Activated CD4-positive, alpha-beta T cell treated with anti-CD3 and anti-CD28 coated beads, Interleukin-2, Interleukin-4, amounts not matched to agents 100 ng/mL and 50 ng/mL, durations not matched to agents 16 hours and 8 hours (primary cell): ENCODE data around the gene ALPP.
"Not testable (repeated sequence)": the region's sequence is repeated elsewhere in the genome, so short reads cannot be mapped to it uniquely, and the experiment has no call there.

Experiments used
- DNase-seq: peaks from one replicate; pipeline ENCODE4 v3.0.0-alpha.2; 2020; ENCODE audit warnings: low spot score

The ALPP gene

DNA sequence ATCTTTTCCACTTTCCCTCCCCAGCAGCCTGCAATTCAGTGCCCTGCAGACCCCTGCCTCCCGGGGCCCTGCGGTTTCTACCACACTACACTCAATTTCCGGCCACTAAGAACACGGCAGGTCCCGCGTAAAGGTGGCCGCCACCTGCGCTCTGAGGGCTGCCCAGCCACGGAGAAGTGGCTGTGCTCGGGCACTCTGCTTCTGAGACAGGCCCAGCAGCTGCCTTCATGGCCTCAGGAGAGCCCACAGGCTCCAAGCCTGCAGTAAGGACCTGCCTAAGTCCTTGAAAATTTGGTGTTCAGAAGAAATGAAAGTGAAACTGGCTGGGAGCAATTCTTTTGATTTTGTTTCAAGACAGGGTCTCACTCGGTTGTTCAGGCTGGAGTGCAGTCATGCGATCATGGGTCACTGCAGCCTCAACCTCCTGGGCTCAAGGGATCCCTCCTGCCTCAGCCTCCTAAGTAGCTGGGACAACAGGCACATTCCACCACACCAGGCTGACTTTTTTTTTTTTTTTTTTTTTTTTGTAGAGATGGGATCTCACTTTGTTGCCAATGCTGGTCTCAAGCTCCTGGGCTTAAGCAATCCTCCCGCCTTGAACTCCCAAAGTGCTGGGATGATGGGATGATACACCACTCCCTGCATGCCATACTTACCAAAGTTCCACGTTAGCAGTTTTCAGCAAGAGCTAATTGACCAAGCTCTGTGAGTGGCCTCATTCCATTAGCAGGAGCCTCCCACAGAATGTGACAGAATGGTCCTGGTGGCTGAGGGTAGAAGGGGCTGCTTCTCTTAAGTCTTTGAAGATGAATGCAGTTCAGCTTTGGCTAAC, 14.6 kb upstream of the ALPP start:
- DNase-seq, result peak; percentile 38

DNA sequence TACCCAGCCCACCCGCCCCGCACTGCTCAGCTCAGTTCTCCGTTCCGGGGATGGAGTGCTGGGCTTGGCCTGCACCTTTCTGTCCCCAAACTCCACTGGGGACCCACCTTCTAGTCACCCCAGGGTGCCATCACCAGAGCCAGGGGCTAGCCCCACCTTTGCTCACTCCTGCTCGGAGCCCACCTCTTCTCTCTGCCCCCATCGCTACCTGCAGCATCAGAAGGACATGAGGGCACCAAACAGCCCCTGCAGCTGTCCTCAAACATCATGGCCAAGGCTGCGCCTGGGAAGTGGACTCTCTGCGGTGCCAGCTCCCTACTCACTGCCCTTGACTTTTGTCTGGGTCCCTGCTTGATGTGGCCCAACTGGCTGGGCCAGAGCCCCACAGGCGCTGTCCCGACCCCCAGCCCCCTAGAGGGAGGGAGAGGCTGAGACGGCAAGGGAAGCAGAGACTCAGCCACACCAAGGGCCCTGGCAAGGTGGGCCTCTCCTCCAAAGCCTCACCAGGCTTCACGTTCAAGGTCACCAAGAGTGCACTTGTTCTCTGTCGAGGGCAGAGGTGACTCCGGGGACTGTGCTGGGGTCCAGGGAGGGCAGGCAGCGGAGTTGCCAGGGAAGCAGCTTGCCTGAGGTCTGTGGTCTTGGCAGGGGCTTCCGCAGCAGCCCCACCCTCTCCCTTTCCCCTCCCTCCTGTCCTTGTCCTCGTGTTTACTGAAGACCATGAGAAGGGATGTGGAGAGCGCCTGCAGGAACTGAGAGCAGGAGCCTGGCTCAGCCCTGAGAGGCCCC, 13.6 kb upstream of the ALPP start:
- not testable (repeated sequence) for DNase-seq

DNA sequence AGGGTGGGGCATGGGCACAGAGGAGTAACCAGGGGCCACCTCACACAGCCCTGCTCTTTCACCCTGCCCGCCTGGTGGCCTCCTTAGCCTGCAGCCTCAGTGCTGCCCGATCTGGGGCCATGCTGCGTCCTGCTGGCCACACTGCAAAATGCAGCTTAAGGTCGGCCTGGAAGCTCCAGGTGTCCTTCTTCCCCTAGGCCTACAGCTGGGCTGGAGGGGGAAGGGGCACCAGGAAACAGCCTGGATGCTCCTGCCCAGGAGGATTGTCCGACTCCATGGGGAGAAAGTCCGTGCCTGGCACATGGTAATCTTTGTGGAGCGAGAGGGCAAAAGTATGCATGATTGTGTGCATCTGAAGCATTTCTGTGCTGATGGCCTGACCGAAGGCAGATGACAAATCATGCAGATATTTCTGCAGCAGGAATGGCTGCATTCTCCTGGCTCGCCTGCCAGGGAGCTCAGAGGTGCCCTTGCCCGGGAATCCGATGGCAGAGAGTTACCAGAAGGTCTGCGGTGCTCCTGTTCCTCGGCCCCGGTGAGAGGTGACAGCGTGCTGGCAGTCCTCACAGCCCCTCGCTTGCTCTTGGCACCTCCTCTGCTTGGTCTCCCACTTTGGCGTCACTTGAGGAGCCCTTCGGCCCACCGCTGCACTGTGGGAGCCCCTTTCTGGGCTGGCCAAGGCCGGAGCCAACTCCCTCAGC, 12.8 kb upstream of the ALPP start:
- peak; percentile 11 for DNase-seq

DNA sequence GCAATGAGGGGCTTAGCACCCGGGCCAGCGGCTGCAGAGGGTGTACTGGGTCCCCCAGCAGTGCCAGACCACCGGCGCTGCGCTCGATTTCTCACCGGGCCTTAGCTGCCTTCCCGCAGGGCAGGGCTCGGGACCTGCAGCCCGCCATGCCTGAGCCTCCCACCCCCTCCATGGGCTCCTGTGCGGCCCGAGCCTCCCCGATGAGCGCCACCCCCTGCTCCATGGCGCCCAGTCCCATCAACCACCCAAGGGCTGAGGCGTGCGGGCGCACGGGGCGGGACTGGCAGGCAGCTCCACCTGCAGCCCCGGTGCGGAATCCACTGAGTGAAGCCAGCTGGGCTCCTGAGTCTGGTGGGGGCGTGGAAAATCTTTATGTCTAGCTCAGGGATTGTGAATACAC, 12.1 kb upstream of the ALPP start:
- DNase-seq, result not testable (repeated sequence)

DNA sequence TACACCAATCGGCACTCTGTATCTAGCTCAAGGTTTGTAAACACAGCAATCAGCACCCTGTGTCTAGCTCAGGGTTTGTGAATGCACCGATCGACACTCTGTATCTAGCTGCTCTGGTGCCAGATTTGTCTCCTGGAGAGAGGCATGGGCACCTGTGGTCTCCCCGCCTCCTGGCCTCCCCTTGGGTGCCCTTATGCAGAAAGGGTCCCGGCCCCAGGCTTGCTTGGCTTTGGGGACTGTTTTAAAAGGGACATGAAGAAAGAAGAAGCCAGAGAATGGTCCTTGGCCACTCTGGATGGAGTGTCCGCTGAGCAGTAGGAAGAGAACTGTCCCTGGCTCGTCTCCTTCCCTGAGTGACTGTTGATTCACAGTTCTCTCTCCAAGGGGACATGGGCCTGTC, 11.5 kb upstream of the ALPP start:
- DNase-seq, result no peak

DNA sequence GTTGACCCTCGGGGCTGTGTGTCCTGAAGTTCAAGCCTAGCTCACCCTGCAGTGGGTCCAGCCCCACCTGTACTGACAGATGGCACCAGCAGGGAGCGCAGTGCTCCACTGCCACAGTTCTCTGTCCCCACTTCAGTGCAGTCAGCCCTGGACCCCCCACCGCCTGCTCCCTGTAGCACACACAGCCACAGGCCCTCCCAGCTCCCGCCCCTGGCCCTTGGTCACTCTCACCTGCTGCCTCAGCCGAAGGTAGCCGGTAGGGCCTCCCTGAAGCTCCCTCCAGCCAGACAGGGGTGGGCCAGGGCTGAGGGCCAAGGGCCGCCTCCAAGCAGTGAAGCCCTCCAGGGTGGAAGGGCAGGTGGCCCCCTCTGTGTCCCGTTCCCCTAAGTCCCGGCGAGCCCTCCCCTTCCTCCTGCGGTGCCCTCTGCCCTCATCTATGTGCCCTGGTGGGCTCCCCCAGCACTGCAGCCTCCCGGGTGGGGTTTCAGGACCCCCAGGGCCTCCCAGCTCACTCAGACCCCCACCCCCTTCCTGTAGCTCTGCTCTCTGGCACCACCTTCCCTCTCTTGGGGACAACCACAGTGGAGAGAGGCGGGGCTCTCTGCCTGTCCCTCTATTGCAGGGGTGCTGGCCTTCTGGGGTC, 10.8 kb upstream of the ALPP start:
- no peak for DNase-seq

DNA sequence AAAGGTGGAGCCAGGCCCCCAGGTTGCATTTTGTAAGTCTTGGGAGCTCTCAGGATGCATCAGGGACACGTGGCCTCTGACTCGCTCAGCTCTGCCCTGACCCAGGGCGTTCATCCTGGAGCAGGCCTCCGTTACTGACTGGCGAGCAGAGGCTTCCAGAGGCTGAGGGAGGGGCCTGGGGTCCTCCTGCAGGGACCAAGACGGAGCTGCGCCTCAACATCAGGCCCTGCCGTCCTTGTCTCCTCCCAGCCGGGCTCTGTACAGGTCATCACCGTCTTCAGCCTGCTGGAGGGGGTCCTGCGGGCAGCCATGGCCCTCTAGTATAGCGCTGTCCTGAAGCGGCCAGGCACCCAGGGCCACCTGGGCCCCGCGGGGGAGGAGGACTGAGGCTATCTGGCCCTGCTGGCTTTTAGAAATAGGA, 10.2 kb upstream of the ALPP start:
- DNase-seq, result no peak

DNA sequence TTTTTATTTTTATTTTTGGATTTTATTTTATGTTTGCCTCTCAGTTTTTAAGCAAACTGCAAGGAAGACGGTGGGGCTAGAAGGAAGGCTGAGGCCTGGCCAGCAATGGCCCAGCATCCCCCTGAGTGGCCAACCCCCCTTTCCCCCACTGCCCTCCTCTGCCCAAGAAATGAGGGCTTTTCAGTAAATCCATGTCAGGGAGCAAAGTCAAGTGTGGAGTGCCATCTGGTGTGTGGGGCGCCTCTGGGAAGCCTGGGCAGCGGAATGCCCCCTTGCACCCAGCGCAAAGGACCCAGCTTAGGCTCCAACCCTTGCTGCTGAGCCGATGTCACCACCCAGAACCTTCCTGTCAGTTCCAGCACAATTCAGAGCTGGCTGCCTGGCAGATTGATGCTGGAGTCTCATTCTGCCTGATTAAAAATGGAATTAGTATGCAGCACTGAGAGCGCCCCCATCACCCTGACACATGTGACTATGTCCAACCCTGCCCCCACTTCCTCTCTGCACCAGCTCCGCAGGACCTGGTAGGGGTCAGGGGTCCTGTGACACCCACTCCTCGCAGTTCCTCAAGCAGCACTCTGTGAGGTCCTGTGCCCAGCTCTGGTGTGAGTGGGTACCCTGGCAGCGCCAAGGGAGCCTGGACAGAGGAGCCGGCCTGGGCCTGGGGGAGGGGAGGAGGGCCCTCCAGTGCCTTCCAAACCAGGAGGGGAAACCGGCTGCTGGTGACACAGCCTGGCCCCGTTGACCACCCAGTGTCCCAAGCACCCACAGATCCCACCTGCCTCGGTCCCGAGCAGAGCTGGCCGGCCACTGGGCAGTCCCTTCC, 9.2 kb upstream of the ALPP start:
- DNase-seq, result no peak

DNA sequence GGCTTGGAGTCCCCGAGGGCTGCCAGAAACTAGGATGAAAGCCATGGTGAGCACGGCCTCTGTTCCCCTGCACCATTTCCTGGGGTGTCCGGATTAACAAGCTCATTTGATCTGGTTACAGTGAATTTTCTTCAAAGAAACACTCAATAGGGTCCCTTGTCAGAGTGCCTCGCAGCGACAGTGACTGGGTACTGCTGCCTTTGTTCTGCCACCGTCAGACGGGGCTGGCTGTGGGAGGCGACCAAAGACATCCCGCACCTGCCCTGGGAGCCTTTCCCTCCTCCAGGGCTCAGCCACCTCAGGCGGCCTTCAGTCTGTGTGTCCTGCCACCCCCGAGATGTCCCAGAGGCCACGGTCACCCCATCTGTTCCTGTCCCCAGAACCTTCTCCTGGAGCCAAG, 8.5 kb upstream of the ALPP start:
- not testable (repeated sequence) for DNase-seq

DNA sequence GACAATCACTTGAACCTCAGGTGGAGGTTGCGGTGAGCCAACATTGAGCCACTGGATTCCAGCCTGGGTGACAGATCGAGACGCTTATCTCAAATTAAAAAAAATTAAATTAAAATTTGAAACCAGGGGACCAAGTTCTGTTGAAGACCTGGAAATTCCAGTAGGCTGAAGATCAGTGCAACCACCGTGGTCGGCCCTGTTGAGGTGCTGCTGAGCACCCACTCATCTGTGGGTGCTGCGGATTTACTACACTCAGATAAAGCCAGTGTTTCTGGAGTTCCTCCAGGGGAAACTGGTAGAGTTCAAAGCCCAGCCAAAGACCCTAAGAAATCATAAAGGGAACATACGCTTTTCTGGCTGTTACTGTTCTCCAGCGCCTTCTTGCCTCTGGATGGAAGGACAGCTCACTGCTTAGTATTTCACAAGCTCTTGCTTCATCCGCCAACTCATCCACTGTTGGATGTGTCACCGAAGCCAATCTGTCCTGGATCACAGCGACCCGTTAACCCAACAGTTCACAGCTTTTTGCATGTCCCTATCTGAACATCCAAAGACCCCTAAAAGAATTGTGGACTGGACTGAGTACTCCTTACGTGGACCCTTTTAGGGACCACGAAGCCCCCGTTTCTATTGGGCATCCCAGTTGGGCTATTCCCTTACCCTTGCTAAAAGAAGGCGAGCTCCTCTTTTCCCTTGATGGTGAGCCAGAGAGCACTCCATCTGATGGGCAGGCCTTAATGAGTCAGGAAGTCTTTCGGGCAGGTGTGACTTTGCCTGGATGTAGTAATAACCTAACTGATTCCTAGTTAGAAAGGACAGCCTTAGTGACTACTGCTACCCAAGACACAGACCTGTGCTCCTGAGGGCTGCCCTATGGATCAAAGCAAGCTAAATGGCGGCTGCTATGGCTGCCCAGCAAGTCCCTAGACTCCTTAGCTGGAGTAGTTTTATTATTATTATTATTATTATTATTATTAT, 6.0 kb upstream of the ALPP start:
- no peak for DNase-seq

DNA sequence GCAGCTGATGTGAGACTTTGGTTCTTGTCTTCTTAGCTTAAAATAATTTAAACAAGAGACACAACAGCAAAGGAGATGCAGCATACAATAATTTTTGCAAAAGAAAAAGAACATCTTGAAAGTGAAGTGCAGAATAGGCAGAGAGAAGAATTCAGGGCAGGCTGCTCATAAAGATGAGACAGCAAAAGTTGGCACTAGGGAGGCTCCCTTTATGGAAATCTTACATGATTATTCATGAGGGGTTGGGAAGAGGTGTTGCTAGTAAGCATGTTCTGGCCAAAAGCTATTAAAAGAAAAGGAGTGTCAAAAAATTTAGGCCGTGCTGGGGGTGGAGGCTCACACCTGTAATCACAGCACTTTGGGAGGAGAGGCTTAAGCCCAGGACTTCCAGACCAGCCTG, 4.2 kb upstream of the ALPP start:
- no peak for DNase-seq

DNA sequence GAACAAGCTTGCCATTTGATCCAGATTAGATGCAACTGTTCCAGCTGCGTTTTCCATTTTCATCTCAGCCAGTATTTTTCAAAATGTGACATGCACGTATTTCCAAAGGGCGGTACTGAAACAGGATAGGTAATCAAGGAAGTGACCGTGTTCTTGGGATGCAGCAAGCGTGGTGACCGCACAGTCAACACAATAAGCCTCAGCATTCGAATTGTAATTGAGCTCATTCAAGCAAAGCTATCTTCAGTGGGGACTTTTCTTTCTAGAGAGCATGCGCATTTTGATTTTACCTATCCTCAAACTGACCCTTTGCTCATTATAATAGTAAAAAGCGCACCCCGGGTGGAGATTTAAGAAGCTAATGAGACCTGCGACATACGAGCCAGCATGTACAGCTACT, 3.4 kb upstream of the ALPP start:
- DNase-seq, result no peak

DNA sequence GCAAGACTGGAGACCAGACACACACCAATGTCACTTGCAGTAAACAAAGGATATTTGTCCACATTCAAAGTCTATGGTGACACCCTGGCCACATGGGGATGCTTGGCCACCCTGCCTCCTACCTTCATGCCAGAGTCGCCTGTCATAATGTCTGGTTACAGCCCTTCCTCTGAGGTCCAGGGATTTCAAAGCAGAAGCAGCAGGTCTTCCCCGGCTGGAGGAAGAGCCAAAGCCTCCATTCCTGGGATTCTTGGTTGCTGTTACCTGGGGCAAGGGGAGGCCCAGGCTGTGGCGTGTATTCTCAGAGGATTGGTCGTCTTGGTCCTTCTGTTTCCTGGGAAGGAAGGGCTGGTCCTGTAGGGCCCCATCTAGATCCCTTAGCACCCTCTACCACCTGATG, 2.3 kb upstream of the ALPP start:
- no peak for DNase-seq

DNA sequence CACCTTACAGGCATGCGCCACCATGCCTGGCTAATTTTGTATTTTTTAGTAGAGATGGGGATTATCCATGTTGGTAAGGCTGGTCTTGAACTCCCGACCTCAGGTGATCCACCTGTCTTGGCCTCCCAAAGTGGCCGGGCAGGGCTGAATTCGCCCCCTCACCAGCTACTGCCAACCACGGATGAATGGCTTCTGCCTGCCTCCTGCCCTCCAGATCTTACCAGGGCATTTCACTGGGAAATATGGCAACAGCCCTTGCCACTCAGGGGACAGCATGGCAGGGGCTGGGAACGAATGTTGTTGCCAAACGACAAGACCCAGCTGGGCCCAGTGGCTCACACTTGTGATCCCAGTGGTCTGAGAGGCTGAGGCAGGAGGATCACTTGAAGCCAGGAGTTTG, 1.8 kb upstream of the ALPP start:
- no peak for DNase-seq

DNA sequence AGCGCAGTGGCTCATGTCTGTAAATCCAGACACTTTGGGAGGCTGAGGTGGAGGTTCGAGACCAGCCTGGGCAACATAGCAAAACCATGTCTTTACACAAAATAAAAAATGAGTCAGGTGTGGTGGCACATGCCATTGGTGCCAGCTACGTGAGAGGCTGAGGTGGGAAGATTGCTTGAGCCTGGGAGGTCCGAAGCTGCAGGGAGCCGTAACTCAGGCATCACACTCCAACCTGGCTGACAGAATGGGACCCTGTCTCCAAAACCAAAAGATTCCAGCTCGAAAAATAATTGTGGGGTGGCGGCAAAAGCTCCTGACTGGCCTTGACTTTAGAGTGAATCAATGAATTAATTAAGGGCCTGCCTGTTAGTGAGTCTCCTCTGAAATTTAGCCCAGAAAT, 1.2 kb upstream of the ALPP start:
- DNase-seq, result no peak

DNA sequence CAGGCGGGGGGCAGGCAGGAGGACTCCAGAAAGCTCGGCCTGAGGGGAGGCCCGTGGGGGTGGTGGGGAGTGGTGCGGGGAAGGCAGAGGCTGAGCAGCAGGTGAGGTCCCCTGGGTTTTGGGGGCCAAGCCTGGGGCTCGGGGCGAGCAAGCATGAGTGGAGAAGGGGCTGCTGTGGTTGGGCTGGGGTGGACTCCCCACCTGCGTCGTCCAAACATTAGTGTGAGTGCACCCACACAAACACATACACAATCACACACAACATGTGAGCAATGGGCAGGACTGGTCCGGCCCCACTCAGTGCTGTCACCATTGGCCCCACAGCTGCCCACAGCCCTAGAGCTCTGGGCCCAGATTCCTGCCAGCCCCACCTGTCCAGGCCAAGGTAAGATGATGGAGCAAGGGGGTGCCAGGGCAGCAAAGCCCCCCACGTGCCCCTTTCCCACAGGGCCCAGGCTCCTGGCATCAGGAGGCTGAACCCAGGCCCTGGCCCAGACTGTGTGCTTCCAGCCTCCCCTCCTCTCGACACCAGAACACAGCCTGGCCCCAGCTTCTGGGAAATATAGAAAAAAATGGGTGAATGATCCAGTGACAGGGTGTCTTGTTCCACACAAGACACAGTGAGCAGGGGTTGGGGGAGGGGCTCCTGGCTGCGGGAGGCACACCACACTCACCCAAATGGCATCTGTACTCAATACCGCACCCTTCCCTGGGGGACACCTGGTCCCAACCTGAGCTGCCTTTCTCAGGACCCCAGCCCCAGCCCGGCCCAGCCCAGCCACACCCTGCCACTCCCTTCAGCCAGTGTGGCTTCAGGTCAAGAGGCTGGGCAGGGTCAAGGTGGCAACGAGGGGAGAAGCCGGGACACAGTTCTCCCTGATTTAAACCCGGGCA, 463 bp upstream of the ALPP start:
- no peak for DNase-seq

DNA sequence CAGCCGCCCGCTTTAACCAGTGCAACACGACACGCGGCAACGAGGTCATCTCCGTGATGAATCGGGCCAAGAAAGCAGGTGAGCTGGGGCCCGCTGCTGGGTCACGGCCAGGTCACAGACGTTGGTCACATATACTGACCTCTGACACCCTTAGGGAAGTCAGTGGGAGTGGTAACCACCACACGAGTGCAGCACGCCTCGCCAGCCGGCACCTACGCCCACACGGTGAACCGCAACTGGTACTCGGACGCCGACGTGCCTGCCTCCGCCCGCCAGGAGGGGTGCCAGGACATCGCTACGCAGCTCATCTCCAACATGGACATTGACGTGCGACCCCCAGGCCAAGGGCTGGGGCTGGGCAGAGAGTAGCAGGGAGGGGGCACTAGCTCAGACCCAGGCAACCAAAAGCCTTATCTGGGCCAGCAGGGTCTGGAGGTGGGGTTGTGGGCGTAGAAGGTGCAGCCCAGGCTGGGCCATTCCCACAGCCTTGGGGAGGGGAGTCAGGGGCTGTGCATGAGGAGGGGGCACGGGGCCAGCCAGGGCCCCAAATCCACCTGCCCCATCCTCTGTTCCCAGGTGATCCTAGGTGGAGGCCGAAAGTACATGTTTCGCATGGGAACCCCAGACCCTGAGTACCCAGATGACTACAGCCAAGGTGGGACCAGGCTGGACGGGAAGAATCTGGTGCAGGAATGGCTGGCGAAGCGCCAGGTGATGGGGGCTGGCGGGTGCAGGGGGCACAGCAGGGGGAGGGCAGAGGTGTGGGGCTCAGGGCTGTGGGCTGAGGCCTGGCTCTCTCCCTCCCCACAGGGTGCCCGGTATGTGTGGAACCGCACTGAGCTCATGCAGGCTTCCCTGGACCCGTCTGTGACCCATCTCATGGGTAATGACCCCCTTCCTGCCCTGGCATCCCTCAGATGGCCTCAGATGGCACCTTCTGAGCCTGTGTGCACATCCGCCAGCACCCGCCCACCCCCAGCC, 1.3 kb downstream of the ALPP start:
- not testable (repeated sequence) for DNase-seq
